Epidermal melanocyte (primary cell): ENCODE data around the gene SLC13A5.
"Not testable (repeated sequence)": the region's sequence is repeated elsewhere in the genome, so short reads cannot be mapped to it uniquely, and the experiment has no call there.

Source experiments
- DNase-seq: peaks from one replicate; pipeline ENCODE4 v3.0.0; 2011; ENCODE audit warnings: low spot score; ENCODE audit not compliant: insufficient read length

The SLC13A5 gene

DNA sequence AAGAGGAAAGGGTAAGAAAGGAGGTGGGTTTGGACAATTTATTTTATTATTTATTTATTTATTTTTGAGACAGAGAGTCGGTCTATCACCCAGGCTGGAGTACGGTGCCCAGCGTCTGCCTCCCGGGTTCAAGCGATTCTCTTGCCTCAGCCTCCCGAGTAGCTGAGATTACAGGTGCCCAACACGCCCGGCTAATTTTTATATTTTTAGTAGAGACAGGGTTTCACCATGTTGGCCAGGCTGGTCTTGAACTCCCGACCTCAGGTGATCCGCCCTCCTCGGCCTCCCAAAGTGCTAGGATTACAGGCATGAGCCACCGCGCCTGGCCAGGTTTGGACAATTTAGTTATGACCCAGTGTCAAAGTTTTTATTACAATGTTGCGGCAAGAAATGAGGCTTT lies 50.0 kb downstream of the SLC13A5 start:
- not testable (repeated sequence) for DNase-seq

DNA sequence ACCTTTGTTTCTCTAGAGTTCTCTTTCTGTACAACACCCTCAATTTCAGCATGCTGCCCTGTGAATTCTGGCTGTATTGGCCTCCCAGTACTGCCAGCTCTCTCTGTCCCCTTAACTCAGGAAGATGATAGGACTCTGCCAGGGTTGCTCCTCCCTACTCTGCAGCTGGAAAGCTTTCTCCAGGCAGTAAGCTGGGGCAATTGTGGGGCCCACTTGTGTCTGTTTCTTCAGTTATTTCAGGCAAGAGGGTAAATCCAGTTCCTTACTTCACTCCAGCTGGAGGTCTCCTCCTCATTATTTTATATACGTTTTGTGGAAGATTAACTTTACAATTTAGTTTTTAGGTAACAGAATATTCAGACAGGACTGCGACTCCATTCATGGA lies 51.7 kb downstream of the SLC13A5 start:
- no peak for DNase-seq

DNA sequence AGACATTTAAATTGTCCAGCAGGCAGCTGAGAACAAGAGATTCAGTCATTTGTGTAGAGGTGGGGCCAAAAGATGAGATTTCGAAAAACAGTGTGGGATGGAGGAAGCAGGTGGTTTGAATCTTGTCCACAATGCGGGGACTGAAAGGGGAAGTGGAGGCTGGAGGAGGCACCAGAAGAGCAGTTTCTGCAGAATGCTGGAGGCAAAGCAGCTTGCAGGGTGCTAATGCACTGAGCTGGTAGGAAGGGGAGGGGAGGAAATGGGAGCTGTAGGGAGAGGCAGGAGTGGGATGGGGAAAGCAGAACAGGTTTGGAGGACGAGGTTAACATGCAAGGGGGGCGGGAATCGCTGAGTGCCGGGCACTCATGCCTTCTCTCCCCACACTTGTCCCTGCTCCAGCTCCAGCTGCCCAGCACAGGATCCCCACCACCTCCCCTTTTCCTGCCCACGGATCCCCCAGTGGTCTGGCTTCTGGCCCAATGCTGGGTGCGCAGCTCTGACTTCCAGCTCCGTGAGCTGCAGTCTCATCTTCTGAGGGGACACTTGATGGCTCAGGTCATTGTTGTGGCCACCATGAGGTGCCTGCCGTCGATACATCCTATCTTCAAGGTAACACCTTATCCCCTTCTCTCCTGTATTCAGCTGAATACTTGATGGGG lies 52.2 kb downstream of the SLC13A5 start:
- DNase-seq = no peak

DNA sequence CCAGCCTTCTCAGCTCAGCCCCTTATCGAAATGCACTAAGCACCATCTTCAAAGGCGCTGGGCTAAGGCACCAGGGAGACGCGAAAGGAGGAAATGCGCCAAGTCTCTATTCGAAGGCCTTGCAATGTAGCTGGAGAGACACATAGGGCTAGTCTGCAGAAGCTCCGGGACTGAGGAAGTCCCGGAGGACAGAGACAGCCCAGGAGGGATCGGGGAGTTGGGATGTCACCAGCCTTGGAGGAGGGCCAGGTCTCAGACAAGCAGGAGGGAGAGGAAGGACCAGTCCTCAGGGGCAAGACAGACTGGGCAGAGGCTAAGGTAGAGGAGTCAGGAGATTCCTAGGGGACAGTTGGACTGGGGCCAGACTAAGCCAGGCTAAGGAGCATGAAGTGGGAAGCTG lies 53.1 kb downstream of the SLC13A5 start:
- no peak for DNase-seq

DNA sequence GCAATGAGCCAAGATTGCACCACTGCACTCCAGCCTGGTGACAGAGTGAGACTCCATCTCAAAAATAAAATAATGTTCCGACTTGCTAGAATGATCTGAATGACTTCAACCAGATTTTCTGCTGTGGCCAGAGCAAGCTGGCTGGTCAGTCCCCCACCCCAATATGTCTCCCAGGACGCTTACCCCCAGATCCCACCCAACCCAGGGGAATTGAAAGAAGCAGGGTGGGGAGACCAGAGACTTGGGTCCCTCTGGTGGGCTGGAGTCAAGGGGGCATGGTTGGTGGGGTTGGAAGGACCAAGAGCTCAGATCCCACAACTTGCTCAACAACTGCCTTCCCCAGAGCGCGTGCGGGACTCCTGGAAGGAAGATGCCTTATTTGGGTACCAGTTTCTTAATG lies 54.8 kb downstream of the SLC13A5 start:
- DNase-seq = not testable (repeated sequence)

DNA sequence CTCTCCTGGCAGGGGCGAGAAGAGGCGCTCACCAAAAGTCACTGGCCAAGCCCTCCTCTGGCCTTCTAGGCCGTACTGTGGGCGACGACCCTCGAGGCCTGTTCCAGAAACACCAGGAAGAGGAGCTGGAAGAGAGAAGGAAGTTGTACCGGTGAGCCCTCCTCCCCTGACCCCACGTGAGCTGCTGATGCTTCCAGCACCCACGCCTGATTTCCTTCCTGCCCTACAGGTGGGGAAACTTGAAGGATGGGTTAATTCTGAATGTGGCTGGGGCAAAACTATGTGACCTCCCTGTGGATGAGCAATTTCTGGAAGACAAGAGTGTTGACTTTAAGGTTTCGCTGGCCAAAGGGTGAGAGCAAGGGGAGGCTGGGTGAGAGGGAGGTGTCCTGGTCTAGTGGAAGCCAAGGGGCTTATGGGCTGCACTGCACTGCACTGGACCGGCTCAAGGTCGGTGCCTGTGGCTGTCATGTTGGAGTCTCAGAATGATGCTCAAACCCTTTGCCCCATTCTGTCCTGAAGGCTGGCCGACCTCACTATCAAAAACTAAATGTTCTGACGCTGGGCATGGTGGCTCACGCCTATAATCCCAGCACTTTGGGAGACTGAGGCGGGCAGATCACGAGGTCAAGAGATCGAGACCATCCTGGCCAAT lies 55.4 kb downstream of the SLC13A5 start:
- no peak for DNase-seq

DNA sequence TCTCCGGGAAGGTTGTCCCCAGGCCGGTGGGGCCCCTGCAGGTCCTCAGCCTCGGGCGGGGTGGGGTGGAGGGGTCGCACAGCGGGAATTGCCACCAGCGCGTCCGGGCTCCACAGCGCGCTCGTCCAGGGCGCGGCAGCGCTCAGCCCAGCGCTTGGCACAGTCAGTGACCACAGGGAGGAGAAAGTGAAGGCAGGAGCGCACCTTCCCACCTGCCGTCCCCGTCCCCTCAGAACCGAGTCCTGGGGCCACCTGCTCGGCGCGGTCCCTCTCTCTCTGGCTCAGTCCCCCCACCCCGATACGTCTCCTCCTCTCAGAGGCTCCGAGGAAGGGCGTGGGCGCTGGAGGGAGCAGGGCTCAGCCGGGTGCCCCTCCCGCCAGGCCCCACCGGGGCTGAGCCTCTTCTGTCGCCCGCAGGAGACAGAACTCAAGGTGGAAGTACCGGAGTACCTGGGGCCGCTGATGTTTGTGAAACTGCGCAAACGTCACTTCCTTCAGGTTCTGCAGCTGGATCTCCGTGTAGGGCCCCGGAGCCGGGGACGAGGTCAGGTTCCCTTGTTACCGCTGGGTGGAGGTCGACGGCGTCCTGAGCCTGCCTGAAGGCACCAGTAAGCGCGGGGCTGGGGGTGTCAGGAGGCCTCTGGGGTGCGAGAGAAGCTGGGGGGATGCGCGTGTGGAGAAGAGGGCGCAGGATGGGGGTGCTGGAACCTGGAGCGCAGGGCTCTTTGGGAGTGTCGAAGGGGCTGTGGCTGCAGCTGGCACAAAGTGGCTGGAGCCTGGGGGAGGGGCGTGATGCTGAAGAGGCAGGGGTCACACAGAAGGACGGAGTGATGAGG lies 56.2 kb downstream of the SLC13A5 start:
- DNase-seq = not testable (repeated sequence)

DNA sequence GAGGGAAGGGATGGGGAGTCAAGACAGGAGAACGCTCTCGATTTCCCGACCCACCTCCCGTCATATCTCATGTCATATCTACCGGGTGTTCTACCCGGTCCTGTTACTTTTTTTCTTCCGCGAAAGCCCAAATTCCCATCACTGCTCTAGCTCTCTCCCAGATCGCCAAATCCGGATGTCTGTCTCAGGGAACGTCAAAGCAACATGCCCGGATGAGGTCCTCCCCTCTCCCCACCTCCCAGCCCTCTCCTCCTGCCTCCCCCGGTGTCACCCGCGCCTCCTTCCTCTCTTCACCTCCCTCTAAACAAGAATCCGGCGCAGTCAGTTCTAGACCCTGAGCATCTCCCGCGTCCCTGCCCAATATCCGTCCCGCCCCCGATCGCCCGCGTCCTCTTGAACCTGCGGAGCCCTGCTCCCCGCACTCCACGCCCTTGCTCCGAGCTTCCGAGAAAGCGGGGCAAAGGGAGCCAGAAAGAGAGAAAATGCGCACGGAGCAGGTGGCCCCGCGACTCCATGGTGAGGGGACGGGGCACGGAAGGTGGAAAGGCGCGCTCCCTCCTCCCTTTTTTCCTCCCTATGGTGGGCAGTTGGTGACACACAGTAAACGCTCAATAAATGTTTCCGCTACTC lies 57.3 kb downstream of the SLC13A5 start:
- not testable (repeated sequence) for DNase-seq

DNA sequence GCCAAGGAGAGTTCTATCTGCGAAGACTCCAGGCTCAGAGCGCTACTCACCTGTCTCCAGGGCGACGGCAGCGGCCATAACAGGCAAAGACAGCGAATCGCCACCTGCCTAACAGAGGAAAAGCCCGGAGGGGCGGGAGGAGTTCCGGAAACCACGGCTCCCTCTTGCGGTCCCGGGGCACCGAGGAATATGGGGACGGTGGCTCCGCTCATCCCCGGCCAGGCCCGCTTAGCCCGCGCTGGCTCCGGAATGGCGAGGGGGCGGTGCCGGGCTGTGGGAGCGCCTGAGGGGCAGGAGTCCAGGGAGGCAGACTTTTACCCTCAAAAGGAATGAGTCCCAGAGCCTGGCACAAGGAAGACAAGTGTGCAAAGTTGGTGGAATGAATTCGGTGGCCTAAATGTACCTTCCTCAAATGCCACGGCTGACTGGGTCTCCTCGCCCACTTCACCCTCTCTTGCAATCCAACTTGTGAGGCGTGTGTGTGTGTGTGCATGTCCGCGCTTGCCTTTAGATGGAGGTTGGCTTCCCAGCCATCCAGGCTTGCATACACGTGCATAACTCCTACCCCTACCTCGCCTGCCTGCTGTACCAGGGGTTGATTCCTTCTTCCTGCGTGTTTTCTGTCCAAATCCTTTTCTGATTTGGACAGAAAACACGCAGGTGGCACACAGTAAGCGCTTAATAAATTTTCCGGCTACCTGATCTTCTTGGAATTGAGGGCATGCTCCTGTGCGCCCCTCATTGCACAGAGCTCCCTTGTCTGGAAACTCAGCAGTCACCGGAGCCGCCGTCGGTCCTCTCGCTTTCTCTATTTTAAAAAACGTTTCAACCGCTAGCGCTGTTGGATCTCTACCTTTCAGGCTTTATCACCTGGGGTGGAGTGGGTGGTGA lies 58.1 kb downstream of the SLC13A5 start:
- DNase-seq = no peak

DNA sequence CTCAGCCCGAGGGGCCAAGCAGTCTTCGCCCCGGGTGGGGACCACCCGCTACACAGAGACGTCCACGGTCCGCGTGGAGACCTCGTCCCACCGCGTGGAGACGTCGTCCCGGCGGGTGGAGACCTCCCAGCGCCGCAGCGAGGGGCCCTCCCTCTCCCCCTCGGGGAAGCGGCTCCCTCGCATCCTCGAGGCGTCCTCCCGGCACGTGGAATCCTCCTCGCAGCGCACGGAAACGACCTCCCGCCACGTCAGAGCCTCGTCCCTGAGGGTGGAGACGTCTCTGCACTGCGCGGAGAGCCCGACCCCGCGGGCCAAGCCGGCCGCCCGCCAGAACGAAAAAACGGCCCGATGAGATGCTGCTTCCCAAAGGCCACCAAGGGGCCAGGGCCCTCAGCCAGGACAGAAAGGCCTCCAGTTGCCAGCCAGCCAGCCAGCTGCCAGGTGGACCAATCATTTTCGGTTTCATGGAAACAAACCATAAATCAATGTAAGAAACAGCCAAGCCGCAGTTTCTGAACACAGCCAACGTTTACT lies 61.2 kb downstream of the SLC13A5 start:
- no peak for DNase-seq

DNA sequence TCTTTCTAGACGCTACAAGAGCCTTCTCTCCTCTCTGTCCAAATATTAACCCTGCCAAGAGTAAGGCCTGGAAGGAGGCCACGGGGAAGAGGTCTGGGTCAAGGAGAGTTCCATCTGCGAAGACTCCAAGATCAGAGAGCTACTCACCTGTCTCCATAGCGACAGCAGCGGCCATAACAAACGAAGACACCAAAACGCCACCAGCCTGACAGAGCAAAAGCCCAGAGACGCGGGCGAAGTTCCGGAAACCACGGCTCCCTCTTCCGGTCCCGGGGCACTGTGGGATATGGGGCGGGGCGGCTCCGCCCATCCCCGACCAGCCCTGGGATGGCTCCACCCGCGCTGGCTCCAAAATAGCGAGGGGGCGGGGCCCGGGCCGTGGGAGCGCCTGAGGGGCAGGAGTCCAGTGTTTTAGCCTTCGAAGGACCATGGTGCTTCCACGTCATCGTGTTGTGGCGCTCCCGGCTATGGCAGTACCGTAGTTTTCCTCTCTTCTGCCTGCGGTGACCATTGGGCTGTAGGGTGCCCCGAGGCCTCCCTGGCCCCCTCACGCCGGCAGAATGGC lies 61.7 kb downstream of the SLC13A5 start, which contains the start of the genes C17orf100 and MED31:
C17orf100 (plus strand) TSS at position 409 of the 565 bp plus-strand sequence; CDS start at position 561, 152 bp downstream.
MED31 (minus strand) TSS at position 252 of the 565 bp plus-strand sequence; CDS start at position 175, 77 bp downstream.
- peak; percentile 95 for DNase-seq

DNA sequence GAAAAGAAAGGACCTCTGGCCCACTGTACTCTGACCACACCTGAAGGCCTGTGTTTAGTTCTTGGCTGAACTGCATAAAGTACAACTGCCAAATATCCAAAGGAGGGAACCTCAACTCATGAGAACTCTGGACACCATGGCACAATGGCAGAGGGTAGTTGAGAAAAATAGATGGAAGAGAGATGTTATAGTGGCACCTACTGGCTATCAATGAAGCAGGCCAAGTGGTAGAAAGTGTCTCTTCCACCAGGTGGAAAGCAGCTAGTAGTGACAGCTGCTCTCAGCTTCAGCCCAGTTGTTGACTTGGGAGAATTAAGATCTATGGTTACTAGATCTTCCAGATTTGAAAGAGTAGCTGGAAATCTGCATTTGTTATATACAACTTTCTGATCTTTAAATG lies 65.0 kb downstream of the SLC13A5 start:
- no peak for DNase-seq

DNA sequence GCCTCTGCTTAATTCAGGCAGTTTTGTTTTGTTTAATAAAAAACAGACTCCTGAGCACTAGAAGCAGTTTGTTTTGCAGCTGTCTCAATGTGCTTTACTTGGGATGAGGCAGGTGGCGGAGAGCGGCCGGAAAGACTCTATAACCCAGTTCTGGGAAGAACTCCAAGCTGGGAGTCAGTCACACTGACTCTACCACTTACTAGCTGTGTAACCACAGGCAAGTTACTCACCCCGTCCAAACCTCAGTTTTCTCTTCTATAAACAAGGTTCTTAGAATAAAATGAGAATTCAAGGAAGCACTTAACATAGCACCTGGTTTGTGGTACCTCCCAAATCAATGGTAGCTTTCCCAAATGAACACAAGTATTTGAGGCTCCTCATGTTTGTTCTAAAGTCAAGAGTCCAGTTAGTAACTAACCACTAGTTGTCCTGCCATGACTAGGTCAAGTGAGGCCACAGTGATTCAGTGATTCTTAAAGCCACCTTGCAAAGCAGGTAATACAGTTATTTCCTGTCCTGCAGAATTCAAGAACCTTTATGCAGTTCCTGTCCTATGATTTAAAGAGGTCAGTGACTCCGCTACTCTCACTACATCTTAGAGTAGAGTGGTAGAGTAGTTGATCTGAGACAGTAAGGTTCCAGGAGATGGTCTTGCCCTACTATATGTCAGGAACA lies 69.6 kb downstream of the SLC13A5 start:
- no peak for DNase-seq

DNA sequence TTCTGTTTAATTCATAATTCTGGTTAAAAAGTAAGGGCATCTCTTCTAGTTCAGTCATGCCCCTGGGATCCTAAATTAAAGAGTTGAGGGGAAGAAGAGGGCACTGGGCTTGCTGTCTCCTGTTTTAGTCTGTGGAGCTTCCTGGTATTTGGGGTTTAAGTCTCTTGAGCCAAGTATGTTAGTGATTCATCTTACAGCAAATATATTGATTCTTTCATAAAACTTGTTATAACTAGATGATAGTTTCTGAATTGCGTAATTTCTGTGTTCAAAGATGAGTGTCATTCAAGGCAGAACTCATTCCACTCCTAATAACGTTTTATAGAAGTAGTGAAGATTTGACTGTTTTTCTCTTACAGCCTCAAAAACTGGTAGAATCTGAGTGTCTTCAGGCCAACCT lies 70.6 kb downstream of the SLC13A5 start:
- no peak for DNase-seq

DNA sequence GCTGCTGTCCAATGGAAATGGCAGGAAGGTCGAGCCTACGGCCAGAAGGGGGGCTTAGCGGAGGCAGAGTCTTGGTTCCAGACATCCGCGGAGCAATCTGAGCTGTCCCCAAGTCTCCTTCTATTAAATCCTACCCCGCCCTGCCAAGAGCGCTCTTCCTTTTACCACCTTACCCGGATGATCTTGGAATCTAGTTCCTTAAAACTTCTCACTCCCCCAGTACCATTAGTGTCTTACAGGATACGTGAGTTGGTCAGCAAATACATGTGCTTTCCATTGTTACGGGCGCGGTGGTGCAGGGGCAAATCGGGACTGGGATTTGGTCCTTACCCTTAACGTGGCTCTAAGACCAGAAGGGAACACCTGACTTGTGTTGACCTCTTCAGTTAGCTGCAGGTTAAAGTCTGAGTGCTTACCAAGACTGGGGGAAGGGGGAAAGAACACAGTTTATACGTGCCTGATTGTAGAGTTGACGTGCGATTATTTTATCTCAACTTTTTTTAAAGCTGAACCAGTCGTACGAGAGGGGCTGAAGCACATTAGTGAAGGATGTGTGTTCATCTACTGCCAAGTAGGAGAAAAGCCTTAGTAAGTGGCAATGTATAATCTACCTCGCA lies 71.8 kb downstream of the SLC13A5 start:
- DNase-seq = no peak

DNA sequence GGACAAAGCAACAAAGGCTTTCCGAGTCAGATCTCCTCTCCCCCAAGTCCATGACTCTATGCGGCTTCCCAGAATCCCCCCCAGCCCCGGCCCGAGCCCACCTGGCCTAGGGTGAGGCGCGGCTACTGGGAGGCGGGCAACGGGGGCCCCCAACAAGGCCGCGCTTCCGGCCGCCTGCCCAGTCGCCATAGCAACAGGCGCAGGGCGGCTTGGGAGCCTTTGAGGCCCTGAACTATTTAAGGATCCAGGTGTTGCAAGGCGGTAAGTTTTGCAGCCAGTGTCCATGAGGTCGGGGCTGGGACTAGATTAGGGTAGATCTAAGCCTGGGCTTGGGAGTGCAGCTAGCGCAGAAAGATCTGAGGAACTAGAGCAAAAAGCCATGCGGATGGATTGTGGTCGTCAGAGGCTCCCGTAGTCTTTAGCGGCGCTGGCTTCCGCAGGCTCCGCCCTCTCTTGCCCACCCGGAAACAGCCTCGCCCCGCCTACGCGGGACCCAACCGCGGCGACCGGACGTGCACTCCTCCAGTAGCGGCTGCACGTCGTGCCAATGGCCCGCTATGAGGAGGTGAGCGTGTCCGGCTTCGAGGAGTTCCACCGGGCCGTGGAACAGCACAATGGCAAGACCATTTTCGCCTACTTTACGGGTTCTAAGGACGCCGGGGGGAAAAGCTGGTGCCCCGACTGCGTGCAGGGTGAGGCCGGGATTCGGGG lies 72.5 kb downstream of the SLC13A5 start, which contains the start of the genes KIAA0753 and TXNDC17:
KIAA0753 (minus strand) TSS at position 176 of the 711 bp plus-strand sequence. CDS start 5,608 bp downstream, outside the sequence.
TXNDC17 (plus strand) TSS at position 525 of the 711 bp plus-strand sequence; CDS start at position 548, 23 bp downstream.
- DNase-seq = peak; percentile 58

DNA sequence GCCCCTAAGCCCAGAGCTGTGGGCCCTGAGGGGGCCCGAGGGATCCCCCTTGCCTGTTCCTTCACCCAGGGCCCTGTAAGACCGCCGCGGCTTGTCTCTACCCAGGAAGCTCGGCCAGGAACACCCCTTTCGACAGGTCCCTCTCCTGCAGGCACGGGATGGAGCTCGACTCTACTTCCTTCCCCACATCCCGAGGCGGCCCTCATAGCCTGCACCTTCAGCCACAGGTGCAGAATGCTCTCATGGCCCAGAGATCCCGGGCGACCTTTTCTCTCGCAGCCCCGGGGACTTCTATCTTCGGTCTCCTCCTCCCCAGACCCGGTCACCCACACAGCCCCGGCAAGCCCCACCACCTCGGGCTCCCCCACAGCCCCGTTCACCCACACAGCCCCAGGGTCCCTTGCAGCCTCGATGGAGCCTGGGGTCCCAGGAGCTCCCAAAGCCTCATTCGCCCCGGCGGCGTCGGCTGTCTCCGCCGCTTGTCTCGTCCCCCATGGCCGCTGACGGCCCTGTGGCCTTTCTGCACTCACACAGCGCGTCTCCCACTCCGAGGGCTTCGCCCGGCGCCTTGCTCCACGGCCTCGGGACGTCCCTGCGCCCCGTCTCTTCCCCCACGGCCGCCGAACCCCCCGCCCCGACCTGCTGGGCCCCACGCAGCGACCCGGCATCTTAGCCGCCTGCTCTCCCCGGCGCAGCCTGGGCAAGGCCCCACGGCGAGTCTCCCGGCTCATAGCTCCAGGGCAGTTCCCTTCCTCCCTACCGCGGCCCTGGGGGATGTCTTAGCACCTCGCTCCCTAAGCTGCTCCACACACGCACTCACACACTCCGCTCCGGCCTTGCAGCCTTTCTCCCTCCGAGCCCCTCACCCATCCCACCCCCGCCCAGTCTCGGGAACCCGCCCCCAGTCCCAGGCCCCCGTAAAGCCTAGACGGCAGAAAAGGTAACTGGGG lies 73.3 kb downstream of the SLC13A5 start:
- no peak for DNase-seq
